Prostate gland (tissue), 2 donors: Measurements from ENCODE around the gene MYO18B. TPM values are rescaled to one million over a fixed set of nuclear protein-coding genes. Genes with fewer than 3 reads are reported as not detected.

Experiments used
- DNase-seq: peaks from one replicate; pipeline ENCODE4 v3.0.0-alpha.2; 2019; ENCODE audit warnings: low spot score
- H3K27ac ChIP-seq, 2 donors: fragments of 200-600 bp; sonication (generic); 2 replicates each; pipeline ENCODE4 v1.5.1; 2017 to 2019
- H3K27me3 ChIP-seq: fragments of 200-600 bp; sonication (generic); replicated peaks from 2 replicates; pipeline ENCODE4 v1.5.1; 2019; ENCODE audit not compliant: insufficient read depth
- H3K36me3 ChIP-seq, 2 donors: fragments of 200-600 bp; sonication (generic); 1 replicate in 1 of 2; 2 replicates in 1 of 2; pipeline versions ENCODE4 v1.5.1 to v1.8.1; 2017 to 2019
- H3K4me1 ChIP-seq: fragments of 200-600 bp; sonication (generic); replicated peaks from 2 replicates; pipeline ENCODE4 v1.5.1; 2019
- H3K4me3 ChIP-seq, 2 donors: fragments of 200-600 bp; sonication (generic); 2 replicates each; pipeline ENCODE4 v1.5.1; 2017 to 2019
- H3K9me3 ChIP-seq: fragments of 200-600 bp; sonication (generic); 2 replicates; pipeline ENCODE4 v1.5.1; 2017
- CTCF ChIP-seq, 4 experiments: fragments of 200-600 bp in 2 of 4; fragments of 450-650 bp in 2 of 4; sonication (generic) in 2 of 4; IDR thresholded peaks; 1 replicate in 3 of 4; 2 replicates in 1 of 4; pipeline ENCODE4 v1.5.1; 2016 to 2019; ENCODE audit warnings: antibody characterized with exemption in 4 of 4, mild to moderate bottlenecking in 2 of 4, moderate library complexity in 2 of 4
- POLR2A ChIP-seq: fragments of 450-650 bp; IDR thresholded peaks from one replicate; pipeline ENCODE4 v1.6.1; 2016; ENCODE audit warnings: antibody characterized with exemption, mild to moderate bottlenecking
- POLR2AphosphoS5 ChIP-seq: sonication (generic); formaldehyde crosslinking; IDR thresholded peaks from one replicate; pipeline ENCODE4 v1.6.1; 2017; ENCODE audit warnings: antibody characterized with exemption
- WGBS: methylation state at CpG from one replicate; pipeline ENCODE4 v1.1.5; 2018; 5-methylcytosine and 5-hydroxymethylcytosine counted together
- intact Hi-C: fragments of 100-400 bp; cut with DNase I; formaldehyde crosslinking; loops from one replicate; pipeline ENCODE4 v1.14.2; 2022
- total RNA-seq, 2 donors: library from RNA; depleted of rRNA; stranded (reverse); fragments of >200 nt; gene quantifications; one replicate each; pipeline ENCODE4 v1.1.0, GENCODE V29; 2016

MYO18B gene
- total RNA-seq, 2 donors from 2014 or later: 3.1 to 7.1 TPM

- Histone ChIP-seq H3K27me3 (no peaks in the 10 kb centered on the region), H3K4me3 (no peak overlapping the region), H3K9me3 (no peaks in the 10 kb centered on the region), H3K36me3 (no peaks in the 10 kb centered on the region), H3K27ac (no peak overlapping the region), H3K4me1 (no peaks in the 10 kb centered on the region)
- no peak for TF ChIP-seq CTCF (IDR thresholded peaks at IDR 0.05)
- intact Hi-C loops: no loop called here
- DNase-seq: no peak
- WGBS: 45% methylated on average over 2 of the region's 2 CpGs
These were observed 133.5 kb downstream of the MYO18B start for GRCh38 chr22:25875461-25875860.

GRCh38 chr22:25876871-25877270 lies 134.9 kb downstream of the MYO18B start:
- H3K4me1 ChIP-seq: no peaks in the 10 kb centered on the region
- H3K27ac ChIP-seq: no peak overlapping the region
- DNase-seq: no peak
- H3K36me3 ChIP-seq: no peaks in the 10 kb centered on the region
- H3K4me3 ChIP-seq: no peak overlapping the region
- H3K9me3 ChIP-seq: no peaks in the 10 kb centered on the region
- 49% methylated on average over 4 of the region's 4 CpGs for WGBS
- intact Hi-C loops: no loop called here
- no peak for TF ChIP-seq POLR2A
- no peak for TF ChIP-seq POLR2AphosphoS5
- TF ChIP-seq CTCF (IDR thresholded peaks at IDR 0.05): no peak
- no peaks in the 10 kb centered on the region for H3K27me3 ChIP-seq

GRCh38 chr22:25878933-25879332 lies 136.9 kb downstream of the MYO18B start:
- H3K36me3 ChIP-seq: no peaks in the 10 kb centered on the region
- 37% methylated on average over 3 of the region's 3 CpGs for WGBS

GRCh38 chr22:25880524-25880923 lies 138.5 kb downstream of the MYO18B start:
- no peak for DNase-seq
- 62% methylated on average over 2 of the region's 2 CpGs for WGBS

More at GRCh38 chr22:25878933-25879332, 136.9 kb downstream of the MYO18B start:
- H3K9me3 ChIP-seq: no peaks in the 10 kb centered on the region
- TF ChIP-seq POLR2AphosphoS5 (no peak), CTCF (IDR thresholded peaks at IDR 0.05) (no peak), POLR2A (no peak)
- H3K4me3 ChIP-seq: no peak overlapping the region
- no peak overlapping the region for H3K27ac ChIP-seq
- intact Hi-C loops: no loop called here
- H3K4me1 ChIP-seq: no peaks in the 10 kb centered on the region
- H3K27me3 ChIP-seq: peaks cover 2% of the 10 kb centered on the region
- DNase-seq: no peak

More at GRCh38 chr22:25880524-25880923, 138.5 kb downstream of the MYO18B start:
- Histone ChIP-seq H3K27me3 (peaks cover 2% of the 10 kb centered on the region), H3K36me3 (no peaks in the 10 kb centered on the region), H3K4me1 (no peaks in the 10 kb centered on the region), H3K4me3 (no peak overlapping the region), H3K9me3 (no peaks in the 10 kb centered on the region), H3K27ac (no peak overlapping the region)
- TF ChIP-seq POLR2A (no peak), CTCF (IDR thresholded peaks at IDR 0.05) (no peak), POLR2AphosphoS5 (no peak)
- intact Hi-C loops: no loop called here
